GM21367 (cell line): ENCODE results near the gene NOC4L.
A peak's percentile ranks its signal among the peaks of the same experiment; 100 is the strongest.
"Not testable (repeated sequence)": the region's sequence is repeated elsewhere in the genome, so short reads cannot be mapped to it uniquely, and the experiment has no call there.

Source experiments
- ATAC-seq: cut with Tn5 transposase; IDR thresholded peaks from one replicate; pipeline ENCODE4 v1.9.1; 2021; ENCODE audit not compliant: unreplicated experiment

Gene NOC4L

DNA sequence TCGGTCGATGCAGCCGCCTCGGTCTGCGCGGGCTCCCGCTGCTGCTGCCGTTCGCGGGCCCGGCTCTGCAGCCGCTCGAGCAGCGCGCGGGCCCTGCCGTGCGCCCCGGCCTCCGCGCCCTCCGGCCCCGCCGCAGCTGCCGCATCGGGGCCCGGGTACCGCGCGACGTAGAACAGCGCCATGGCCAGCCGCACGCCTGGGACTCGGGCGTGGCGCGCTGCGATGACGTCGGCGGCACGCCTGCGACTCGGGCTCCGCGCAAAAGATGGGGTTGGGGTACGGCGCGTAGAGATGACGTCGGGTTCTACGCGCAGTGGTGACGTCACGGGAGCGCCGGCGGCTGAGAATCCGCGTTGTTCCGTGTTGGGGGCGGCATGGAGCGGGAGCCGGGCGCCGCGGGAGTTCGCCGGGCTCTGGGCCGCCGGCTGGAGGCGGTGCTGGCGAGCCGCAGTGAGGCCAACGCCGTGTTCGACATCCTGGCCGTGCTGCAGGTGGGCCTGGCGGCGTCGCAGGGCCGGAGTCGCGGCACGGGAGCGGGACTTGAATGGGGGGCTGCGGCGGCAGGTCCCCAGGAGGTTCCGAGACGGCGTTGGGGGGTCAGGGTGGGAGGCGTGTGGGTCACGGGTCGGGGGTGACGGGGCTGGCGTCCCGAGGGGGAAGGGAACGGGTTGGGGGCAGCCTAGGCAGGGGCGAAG lies at the start of gene NOC4L, which contains the start of gene DDX51:
Gene NOC4L (plus strand): TSS at position 343 of the 695 bp plus-strand sequence. CDS start 32 bp downstream, at position 375.
Gene DDX51 (minus strand): TSS at position 205 of the 695 bp plus-strand sequence. CDS start 23 bp downstream, at position 182.
- ATAC-seq: peak; percentile 72

- no peak for ATAC-seq
Observed at GRCh38 chr12:132095520-132096409, 48.5 kb upstream of the NOC4L start.

- no peak for ATAC-seq
Observed at GRCh38 chr12:132099739-132100138, 44.5 kb upstream of the NOC4L start.

DNA sequence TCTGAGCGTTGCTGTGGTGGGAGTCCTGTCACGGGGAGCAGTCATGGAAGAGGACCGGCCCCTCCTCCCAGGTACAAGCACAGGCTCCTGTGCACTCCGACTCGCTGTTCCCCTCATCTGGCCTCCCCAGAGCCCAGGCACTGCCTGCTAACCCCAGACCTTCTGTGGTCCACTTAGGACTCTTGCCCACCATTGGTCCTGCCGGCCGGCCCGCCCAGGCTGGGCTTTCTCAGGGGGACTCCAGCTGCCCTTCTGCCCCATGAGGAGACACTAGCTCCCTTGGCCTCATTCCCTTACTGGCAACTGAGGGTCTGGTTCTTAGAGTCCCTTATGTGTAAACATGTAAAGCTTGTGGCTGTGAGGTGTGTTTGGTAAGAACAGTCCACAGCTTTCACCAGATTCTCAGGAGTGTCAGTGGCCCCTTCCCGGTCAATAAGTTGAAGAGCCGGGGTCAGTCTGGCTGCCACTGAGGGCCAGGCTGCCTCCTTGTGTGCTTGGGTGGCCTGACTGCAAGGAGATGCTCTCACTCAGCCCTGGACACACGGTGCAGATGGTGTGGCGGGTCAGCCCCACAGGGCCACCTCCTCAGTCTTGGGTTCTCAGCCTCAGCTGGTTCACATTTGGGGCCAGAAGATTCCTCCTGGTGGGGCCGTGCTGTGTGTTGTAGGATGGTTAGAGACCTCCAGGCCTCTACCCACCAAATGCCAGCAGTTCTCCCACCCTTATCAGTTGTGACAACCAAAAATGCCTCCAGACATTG lies 43.8 kb upstream of the NOC4L start:
- no peak for ATAC-seq

GRCh38 chr12:132102297-132102696 lies 42.0 kb upstream of the NOC4L start:
- no peak for ATAC-seq

- not testable (repeated sequence) for ATAC-seq
Observed at GRCh38 chr12:132103072-132103471, 41.2 kb upstream of the NOC4L start.

DNA sequence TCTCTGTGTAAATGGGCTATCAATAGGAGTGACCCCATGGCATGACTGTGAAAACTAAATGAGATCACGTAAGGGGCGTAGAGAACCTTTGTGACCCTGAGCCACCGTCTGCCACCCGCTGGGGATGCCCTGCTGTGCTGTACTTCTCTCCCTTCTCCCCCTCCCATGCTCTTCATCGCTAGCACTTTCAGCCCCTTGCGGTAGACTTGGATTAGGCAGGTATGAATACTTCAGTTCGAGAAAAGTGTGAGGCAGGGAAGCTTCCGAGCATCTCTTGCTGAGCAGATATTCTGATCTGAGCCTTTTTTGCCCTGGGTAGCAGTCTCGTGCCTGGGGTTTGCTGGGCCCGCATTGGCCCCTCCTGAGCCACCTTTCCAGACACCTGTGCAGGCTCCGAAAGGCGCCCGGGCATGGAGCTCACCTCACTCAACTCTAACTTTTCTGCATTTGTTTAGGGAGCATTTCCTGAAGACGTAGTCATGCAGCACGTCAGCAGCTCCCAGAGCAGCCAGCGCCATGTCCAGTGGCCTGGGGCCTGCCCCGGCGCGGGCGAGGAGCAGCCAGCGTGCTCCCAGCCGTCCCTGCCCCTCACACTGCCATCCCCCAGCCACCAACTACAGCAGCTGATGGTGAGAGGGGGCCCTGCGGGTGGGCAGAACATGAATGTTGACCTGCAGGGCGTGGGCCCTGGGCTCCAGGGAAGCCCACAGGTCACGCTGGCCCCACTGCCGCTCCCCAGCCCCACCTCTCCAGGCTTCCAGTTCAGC lies 40.5 kb upstream of the NOC4L start:
- ATAC-seq: no peak

GRCh38 chr12:132105467-132105866 lies 38.8 kb upstream of the NOC4L start:
- ATAC-seq: no peak

DNA sequence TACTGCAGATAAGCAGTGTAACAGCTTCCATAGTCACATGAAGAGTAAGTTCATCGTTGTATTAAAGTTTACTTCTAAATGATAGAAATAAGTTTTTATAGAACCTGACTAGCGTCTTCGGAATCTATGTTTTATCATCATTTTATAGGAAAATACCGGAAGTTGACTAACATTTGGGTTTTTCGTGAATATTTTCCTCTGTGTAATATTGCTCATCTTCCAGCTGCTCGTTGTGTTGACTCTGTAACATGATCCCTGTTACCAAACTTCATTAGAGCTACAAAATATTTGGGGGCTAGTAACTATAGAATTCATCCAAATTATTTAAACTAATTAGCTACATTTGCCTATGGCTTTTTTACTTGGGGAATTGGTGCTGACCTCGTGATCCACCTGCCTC lies 37.3 kb upstream of the NOC4L start:
- no peak for ATAC-seq

GRCh38 chr12:132108211-132108832 lies 35.9 kb upstream of the NOC4L start:
- no peak for ATAC-seq

- no peak for ATAC-seq
Observed at GRCh38 chr12:132109741-132110140, 34.5 kb upstream of the NOC4L start.

DNA sequence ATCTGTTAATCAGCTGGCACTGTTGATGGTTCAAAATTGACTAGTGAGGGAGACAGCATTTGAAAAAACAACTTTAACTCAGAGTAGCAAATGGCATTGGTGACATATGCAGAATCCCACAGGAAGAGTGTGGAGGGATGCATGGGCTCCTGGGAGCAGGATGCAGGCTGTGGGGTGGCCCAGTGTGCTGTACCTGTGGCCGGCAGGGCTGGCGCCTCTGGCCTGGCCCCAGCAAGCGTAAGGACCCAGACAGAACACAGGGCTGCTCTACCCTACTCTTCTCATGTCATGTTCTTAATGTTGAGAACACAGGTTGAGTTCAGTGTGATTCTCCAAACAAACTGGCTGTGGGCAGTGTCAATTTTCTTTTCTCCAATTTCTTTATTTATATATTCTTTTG lies 33.6 kb upstream of the NOC4L start:
- no peak for ATAC-seq

DNA sequence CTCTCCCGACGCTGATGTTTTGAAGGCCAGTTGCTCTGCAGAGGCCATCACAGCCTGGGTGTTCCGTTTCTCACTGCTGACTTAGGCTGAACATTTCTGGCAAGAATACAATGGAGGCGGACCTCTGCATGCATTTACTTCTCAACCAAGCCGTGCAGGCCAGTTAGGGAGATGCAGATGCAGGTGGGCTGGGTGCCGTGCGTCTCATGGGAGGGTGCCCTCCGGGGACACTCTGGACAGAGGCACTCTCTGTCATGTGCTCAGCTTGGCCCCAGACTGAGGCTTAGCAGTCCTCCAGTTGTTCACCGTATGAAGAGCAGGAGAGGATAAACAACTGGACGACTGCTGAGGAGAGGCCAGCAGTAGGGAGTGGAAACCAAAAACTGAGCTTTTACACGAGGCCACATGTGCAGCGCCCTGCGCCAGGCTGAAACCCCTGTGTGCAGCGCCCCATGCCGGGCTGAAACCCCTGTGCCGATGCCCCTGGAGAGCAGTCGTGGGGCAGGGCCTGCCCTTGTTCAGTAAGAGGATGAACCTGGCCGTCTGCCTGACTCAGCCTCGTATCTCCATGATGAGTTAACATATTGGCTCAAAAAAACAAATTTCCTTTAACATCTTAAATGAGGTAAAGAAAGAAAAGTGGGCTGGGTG lies 32.5 kb upstream of the NOC4L start:
- no peak for ATAC-seq

DNA sequence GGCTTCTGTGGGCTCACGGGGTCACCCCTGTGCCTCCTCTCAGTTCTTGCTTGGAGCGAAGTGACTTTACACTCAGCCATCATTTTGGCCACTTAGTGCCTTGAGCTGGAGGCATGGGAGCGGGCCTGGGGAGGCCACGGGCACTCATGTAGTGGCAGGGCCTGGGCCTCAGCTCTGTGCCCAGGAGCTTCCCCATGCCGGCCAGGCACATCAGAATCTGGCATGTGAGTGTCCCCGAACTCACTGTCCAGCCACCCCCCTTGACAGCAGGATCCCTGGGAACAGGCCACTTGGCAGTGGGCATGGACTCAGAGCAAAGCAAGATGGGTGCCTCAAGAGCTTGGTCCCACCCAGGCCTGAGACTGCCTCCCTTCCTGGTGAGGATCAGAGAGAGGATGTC lies 29.6 kb upstream of the NOC4L start:
- ATAC-seq: no peak

DNA sequence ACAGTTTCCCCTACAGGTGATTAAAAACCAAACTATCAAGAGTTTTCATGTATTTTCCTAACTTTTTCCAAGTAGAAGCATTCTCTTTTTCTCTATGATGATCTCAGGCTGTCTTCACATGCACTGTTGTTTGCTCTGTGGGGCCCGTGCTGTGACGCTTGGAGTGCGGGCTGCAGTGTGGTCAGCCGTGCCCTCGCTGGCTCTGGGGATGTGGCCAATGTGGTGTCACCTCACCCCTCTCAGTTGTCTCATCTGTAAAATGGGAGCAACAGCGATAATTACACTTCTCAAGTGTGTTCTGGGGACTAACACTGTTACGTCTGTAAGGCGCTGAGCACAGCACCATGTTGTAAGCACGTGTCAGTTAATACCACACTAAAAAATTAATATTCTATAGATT lies 28.8 kb upstream of the NOC4L start:
- no peak for ATAC-seq

- ATAC-seq: no peak
Observed at GRCh38 chr12:132116709-132117557, 27.3 kb upstream of the NOC4L start.

DNA sequence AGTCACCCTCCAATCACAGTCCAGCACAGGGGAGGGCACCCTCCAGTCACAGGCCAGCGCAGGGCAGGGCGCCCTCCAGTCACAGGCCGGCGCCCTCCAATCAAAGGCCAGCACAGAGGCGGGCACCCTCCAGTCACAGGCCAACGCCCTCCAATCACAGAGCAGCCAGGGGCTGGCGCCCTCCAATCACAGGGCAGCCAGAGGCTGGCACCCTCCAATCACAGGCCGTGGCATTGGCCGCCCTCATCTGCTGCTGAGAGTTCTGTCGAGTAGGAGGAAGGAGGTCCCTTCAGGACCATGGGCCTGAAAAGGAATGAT lies 26.7 kb upstream of the NOC4L start:
- ATAC-seq: no peak

- no peak for ATAC-seq
Observed at GRCh38 chr12:132118876-132119275, 25.4 kb upstream of the NOC4L start.

- ATAC-seq: no peak
Observed at GRCh38 chr12:132121283-132121682, 23.0 kb upstream of the NOC4L start.
